ENCODE measurements around the gene SYNDIG1L.

The SYNDIG1L gene

DNA sequence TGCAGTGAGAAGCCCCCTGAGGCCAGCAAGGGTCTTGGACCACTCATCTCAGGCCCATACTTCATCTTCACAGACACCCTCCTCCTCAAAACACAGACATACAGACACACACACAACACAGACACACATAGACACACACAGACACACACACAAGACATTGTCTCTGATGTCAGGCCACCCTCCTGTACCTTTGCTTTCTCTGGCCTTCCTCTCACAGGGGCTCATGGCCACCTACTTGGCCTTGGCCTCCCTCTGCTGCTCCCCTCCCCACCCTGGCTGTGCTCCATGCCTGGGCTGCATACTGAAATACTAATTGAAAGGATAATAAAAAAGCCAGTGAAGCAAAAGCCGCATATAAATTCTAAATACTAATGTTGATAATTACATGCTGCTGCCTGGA lies 1.6 kb upstream of the SYNDIG1L start:
- DNase-seq = no peak

DNA sequence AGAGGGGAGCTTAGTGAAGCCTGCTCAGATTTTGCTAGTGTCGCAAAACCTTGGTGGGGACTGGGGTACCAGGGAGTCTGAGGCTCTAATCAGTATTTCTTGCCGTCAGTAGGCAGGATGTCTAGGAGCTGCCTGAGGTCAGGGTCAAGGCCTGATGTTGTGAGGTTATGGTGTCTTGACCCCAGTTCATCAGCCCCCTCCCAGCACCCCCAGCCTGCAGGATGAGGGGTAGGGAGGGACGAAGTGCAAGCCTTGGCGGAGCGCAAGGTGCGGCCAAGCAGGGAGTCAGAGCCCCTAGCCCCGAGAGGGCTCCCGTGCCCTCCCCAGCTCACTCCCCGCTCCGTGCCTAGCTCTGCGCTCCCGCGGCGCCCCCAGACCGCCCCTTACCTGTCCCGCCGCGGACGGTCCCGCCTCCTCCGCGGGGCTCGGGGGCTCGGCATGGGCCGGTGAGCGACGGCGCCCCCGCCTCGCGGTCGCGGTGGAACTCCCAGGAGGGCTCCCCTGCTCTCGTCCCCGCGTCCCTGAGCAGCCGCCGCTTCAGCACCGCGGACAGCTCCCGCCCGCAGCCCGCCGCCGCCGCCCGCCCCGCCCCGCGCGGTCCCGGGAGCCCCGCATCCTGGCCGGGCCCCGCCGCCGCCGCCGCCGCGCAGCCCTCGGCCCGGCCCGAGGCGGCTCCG lies 347 bp downstream of the SYNDIG1L start:
- peak; percentile 71 for DNase-seq

- DNase-seq = no peak
These were observed 1.4 kb downstream of the SYNDIG1L start for GRCh38 chr14:74424606-74425005.

DNA sequence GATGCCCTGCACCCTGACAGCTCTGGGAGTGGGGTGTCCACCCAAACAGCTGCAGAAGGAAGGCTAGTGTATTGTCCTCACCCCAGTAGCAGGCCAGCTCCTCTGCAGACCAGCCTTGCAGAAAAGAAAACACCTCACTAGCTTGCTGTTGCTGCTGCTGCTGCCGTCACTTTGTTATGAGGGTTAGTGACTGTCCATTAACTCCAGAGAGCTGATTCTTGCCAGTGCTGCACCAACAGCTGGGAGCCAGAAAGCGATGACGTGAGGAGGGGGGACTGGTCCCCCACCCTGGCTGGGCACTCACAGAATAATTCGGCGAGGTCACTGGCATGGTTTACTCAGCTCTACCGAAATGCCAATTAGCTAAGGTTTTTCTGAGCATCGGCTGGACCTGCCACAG lies 2.8 kb downstream of the SYNDIG1L start:
- DNase-seq = no peak

DNA sequence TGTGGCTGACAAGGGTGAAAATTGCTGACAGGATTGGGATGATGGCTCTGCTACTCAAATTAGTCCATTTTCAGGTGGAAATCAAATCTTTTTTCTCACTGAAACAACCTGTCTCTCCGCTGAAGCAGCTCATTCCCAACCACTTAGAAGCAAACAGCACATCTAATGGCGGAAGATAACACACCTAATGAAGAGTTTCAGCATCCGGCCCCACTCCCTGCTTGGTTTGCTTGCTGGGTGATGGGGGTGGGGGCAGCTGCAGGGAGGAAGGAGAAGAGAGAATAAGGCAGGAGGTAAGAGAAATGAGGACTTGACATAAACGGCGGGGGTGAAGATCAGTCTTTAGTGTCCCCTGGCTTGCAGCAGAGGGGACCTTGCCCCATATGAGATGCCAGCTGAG lies 4.0 kb downstream of the SYNDIG1L start:
- DNase-seq = no peak

DNA sequence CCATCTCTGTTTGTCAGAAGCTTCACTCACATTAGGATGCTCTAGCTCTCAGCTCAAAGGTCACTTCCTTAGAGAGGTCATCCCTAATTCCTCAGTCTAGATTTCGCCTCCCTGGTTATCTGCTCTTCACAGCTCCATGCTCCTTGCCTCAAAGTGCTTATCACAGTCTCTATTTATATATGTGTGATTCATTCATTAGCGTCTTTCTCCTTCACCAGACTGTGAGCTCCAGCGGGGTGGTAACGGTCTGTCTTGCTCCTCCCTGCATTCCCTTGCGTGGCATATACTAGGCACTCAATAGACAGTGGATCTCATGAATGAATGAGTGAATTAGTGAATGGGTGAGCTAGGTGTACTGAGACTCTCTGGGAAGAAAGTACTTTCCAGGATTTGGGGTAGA lies 6.9 kb downstream of the SYNDIG1L start:
- DNase-seq = no peak

DNA sequence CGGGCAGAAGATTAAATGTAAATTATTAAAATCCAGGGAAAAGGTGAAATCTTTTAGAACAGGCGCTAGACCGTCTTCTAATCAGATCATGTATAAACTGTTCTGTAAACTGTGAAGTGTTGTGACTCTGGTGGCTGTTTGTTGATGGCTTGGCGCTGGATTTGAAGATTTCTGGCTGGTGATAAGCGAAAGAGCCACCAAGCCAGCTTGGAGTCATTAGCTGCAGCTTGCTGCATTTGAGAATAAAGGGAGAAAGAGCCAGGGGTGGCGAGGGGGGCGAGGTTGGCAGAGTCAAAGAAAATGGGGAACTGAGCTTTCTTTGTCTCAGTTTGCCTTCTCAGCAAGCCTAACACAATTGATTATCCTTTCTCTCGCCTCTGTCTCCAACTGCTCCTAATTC lies 8.0 kb downstream of the SYNDIG1L start:
- DNase-seq = no peak

- no peak for DNase-seq
These were observed 8.4 kb downstream of the SYNDIG1L start for GRCh38 chr14:74417611-74418010.

DNA sequence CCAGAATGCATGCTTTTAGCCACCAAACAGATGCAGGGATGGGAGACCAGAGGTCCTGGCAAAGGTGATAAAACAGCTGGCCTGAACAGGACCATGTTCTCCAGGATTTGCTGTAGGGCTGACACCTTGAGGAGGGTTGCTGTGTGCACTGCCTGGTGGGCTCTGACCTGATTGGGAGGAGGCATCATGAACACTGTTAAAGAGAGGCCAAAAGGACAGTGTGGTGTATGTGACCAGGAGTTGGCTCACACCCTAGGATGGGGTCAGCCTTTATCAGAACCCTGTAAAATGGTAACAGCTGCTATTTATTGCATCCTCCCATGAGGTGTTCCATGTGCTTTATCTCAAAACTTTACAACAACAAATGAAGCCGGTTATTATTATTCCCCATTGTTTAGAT lies 8.8 kb downstream of the SYNDIG1L start:
- no peak for DNase-seq

DNA sequence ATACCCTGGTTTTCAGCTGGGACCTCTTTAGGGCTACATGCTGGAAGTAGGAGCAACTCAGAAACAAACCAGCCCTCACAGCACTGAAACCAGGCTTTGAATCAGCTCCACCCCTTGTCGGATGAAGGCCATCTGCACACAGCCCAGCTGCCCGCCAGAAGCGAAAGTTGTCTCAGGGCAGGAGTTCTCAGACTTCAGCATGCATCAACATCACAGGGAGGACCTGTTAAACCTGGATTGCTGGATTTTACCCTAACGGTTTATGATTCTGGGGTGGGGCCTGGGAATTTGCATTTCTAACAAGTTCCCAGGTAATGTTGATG lies 10.9 kb downstream of the SYNDIG1L start:
- no peak for DNase-seq

DNA sequence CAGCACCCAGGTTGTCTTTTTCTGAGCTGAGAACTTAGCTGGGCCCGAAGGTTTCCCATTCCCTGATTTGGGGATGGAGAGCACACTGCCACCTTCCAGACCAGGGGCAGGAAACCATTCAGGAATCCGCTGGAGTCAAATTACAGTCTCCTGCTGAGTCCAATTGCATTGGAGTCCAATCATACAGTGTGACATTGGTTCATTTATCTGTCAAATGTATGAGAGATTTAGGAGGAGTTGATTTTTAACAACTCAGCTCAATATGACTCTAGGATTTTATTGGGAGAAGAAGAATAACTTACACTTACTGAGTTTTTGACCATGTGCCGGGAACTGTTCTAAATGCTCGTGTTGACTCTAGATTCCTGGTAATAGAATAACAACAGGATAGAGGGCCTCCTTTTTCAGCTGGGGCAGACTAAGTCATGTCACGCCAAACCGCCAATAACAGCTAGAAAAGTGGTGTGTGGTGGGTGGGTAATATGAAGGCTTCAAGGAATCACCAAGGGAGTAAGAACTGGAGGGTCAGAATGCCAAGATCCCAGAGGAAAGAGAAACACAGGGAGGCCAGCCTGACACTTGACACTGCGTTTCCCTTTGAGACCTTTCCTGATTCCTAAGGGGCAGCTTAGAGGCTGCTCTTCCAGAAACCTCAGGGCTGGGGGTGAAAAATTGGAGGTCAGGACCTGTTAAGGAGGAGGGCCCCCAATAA lies 11.5 kb downstream of the SYNDIG1L start:
- no peak for DNase-seq

DNA sequence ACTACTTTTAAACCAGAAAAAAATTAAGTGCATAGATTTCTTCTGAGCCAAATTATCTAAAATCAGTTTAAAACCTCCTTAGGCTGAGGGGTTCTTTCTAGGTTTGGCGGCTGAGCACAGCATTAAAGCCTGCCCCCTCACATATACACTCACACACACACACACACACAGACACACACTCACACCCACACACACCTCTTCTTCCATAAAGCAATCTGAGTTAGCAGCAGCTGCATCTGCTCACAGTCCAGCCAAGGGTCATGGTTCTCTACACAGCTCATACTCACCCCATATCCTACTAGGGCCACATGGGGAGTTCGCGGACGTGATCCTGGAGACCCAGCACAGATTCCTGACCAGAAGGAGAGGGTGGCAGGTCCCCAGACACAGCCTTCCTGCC lies 12.4 kb downstream of the SYNDIG1L start:
- no peak for DNase-seq

DNA sequence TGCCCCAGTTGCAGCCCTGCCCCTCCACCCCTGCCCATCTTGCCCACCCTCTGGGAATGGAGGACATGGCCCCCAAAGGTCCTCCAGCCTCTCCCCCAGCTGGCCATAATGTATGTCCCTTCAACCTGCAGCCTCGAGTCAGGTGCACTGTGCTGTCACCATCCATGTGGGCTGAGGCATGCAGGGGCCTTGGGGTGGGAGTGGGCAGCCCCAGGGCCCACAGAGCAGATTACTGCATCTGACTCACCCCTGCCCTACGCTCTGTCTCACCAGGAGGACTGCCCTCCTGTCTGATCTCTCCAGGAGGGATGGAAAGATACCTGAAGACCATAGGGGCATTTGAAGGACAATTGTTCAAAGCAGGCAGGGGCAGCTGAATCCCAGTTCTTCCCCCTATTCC lies 13.3 kb downstream of the SYNDIG1L start:
- DNase-seq = no peak

- no peak for DNase-seq
These were observed 14.3 kb downstream of the SYNDIG1L start for GRCh38 chr14:74411671-74412070.

DNA sequence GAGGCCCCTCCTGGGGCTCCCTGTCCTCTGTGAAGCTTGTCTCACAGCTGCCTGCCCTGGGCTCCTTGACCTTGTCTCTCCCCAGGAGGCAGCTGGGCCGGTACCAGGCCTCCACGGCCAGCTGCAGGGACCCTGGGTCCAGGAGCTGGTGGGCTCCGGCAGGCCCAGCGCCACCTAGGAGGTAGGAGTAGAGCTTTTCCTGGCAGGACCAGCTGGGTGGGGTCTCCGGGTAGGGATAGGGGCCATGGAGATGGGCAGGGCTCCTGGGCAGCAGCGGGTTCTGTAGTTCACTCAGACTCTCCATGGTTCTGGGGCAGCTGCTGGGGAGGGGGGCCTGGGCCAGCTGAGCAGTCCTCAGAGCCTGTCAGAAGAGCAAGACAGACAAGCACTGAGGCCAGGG lies 16.6 kb downstream of the SYNDIG1L start:
- DNase-seq = no peak

DNA sequence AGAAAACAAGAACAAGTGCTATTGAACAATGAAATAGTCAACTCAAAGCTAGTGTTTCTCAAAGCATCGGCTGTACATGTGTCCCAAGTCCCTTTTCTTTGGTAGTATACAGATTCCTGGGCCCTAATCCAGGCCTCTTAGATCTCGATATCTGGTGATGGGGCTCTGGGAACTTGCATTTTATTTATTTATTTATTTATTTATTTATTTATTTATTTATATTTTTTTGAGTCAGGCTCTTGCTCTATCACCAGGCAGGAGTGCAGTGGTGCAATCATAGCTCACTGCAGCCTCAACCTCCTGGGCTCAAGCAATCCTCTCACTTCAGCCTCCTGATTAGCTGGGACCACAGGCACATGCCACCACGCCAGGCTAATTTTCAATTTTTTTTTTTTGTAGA lies 17.1 kb downstream of the SYNDIG1L start:
- DNase-seq = no peak

DNA sequence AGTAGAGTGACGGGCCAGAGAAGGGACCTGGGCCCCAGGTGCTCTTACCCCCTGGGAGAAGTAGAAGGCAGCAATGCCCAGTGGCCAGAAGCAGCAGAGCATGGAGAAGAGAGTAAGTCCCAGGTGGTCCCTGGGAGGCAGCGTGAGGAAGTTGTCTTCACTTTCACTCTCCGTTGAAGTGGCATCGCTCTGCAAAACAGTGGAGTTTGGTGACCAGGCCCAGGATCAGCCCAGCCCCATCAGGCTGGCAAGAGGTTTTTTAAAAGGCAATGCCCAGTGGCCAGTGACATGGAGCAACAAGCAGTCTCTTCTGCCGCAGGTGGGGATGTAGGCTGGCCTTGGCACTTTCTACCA lies 18.2 kb downstream of the SYNDIG1L start:
- DNase-seq = no peak

- no peak for DNase-seq
These were observed 18.8 kb downstream of the SYNDIG1L start for GRCh38 chr14:74407021-74407800.

DNA sequence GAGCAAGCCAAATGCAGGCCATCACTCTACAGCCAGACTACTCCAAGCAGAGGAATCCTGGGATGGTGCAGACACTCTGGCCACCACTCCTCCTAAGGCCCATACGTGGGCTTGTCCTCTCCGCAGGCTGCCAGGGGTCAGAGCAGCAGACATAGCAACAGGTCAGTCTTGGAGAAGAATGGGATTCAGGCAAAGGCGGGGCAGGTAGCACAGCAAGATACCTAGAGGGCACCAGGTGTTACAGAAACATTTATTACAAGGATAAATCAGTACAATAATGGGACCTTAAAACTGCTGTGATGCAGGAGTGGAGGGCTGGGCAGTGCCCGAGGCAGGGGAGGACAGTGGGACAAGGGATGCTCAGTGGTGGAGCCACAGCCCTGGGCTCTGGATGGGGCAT lies 20.3 kb downstream of the SYNDIG1L start:
- DNase-seq = no peak

DNA sequence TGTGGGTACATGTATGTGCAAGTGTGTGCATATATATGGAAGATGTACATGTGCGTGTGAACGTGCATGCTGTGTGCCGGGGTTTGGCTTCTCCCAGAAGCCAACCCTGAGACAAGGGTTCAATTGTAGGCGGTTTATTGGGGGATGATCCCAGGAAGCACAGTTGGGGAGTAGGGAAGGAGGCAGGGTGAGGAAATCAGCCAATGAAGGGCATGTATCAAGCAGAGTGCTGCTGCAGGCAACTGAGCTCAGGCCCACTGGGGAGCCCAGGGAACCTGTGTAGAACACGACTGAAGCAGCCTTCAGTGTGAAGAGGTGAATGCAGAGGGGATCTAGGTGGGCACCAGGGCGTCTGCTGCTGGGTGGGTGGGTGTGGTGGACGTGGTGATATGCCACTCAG lies 21.6 kb downstream of the SYNDIG1L start:
- no peak for DNase-seq

GRCh38 chr14:74403619-74404417 lies 22.2 kb downstream of the SYNDIG1L start:
- DNase-seq = no peak

- no peak for DNase-seq
These were observed 23.4 kb downstream of the SYNDIG1L start for GRCh38 chr14:74402401-74403251.

All from hematopoietic multipotent progenitor cell treated with erythropoietin and hydrocortisone succinate and interleukin-3 and kit ligand, for 6 days (in vitro differentiated cells).